ENCODE data around the gene ATOSB.

DNA sequence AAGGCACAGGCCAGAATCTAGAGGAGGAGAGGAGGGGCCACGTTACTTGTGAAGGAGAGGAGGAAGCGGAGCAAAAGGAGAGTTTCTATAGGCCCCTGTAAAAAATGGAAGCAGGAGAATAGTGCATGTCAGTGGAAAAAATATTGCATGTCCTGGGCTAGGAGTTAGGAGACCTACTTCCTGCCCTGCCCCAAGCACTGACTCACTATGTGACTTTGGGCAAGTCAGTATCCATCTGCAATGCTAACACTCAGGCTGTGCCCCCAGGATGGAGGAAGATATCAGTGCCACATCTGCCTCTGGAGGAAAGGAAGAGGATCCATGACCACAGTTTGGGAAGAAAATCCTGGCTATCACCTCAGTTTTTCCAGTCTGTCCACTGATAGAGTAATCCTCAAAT, 26.2 kb downstream of the ATOSB start:
- TF ChIP-seq, protein P1, sequence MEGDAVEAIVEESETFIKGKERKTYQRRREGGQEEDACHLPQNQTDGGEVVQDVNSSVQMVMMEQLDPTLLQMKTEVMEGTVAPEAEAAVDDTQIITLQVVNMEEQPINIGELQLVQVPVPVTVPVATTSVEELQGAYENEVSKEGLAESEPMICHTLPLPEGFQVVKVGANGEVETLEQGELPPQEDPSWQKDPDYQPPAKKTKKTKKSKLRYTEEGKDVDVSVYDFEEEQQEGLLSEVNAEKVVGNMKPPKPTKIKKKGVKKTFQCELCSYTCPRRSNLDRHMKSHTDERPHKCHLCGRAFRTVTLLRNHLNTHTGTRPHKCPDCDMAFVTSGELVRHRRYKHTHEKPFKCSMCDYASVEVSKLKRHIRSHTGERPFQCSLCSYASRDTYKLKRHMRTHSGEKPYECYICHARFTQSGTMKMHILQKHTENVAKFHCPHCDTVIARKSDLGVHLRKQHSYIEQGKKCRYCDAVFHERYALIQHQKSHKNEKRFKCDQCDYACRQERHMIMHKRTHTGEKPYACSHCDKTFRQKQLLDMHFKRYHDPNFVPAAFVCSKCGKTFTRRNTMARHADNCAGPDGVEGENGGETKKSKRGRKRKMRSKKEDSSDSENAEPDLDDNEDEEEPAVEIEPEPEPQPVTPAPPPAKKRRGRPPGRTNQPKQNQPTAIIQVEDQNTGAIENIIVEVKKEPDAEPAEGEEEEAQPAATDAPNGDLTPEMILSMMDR (IDR thresholded peaks at IDR 0.05): no peak
- TF ChIP-seq POLR2A (IDR thresholded peaks at IDR 0.05): no peak

Data from right lobe of liver (tissue), 4 donors.